Subcutaneous adipose tissue (tissue), 4 donors: ENCODE measurements around the gene CCT5. TPM values are rescaled to one million over a fixed set of nuclear protein-coding genes. Genes with fewer than 3 reads are reported as not detected.

Experiments used
- total RNA-seq, 4 donors: library from RNA; depleted of rRNA; stranded (reverse); fragments of >200 nt; gene quantifications; one replicate each; pipeline ENCODE4 v1.1.0, GENCODE V29; 2016
- TF ChIP-seq, protein P1 (sequence below): fragments of 450-650 bp; IDR thresholded peaks from one replicate; pipeline ENCODE4 v1.5.1; 2016; ENCODE audit warnings: low read depth, mild to moderate bottlenecking, control low read depth, antibody characterized with exemption, moderate library complexity

Gene CCT5
- total RNA-seq, 4 donors from 2014 or later = 130 to 187 (median 153) TPM

DNA sequence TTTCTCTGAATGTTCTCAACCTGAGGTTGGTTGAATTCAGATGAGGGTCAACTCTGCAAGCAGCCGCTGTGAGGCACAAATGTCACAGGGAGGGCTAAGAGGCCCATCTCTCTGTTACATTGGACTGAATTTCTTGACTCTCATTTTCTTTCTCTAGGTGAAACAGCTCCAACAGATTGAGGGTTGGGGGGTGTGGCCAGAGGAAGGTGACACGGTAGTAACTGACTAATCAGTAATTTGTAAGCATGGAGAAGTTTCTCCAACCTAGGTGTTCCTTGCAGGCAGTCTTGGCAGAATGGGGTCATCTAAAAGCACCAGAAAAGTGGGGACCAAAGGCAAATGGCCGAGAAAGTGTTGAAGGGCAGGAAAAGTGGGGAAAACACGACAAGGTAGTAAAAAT, 16.8 kb downstream of the CCT5 start:
- TF ChIP-seq, protein P1, sequence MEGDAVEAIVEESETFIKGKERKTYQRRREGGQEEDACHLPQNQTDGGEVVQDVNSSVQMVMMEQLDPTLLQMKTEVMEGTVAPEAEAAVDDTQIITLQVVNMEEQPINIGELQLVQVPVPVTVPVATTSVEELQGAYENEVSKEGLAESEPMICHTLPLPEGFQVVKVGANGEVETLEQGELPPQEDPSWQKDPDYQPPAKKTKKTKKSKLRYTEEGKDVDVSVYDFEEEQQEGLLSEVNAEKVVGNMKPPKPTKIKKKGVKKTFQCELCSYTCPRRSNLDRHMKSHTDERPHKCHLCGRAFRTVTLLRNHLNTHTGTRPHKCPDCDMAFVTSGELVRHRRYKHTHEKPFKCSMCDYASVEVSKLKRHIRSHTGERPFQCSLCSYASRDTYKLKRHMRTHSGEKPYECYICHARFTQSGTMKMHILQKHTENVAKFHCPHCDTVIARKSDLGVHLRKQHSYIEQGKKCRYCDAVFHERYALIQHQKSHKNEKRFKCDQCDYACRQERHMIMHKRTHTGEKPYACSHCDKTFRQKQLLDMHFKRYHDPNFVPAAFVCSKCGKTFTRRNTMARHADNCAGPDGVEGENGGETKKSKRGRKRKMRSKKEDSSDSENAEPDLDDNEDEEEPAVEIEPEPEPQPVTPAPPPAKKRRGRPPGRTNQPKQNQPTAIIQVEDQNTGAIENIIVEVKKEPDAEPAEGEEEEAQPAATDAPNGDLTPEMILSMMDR = no peak

DNA sequence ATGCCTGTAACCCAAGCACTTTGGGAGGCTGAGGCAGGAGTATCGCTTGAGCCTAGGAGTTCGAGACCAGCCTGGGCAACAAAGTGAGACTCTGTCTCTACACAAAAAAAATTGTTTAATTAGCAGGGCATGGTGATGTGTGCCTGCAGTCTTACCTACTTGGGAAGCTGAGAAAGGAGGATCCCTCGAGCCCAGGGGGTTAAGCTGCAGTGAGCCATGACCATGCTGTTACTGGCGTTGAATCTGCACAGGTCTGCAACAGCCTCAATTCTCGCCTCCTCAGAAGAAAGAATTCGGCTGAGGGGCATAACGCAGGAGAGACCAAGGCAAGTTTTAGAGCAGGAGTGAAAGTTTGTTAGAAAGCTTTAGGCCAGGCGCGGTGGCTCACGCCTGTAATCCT, 18.0 kb downstream of the CCT5 start:
- TF ChIP-seq, protein P1 = no peak

DNA sequence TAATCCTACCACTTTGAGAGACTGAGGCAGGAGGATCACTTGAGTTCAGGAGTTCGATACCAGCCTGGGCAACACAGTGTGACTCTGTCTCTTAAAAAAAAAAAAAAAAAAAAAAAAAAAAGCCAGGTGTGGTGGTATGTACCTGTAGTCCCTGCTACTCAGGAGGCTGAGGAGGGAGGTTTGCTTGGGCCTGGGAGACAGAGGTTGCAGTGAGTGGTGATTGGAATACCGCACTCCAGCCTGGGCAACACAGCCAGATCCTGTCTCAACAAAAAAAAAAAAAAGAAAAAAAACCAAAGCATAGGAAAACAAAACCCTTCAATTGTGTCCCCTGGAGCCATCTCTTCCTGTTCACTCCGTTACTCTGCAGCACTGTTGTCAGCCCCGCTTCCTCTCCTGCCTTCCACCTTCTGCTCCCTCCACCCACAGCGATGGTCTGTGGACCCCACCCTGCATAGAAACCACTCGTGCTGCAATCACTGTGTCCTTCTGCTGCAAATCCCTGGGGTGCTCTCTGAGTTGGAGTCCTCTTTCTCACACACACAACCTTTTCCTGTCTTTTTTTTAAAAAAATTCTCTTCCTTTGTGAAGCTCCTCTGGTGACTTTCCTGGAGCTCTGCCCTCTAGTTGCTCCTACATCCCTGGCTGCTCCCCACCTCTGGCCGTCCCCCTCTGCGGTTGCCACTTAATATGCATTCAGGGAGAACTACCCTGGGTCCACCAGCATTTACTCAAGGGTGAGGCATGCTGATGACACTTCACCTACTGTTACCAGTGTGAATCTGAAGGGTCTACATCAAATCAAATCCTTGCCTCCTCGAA, 22.2 kb downstream of the CCT5 start:
- TF ChIP-seq, protein P1 = no peak

DNA sequence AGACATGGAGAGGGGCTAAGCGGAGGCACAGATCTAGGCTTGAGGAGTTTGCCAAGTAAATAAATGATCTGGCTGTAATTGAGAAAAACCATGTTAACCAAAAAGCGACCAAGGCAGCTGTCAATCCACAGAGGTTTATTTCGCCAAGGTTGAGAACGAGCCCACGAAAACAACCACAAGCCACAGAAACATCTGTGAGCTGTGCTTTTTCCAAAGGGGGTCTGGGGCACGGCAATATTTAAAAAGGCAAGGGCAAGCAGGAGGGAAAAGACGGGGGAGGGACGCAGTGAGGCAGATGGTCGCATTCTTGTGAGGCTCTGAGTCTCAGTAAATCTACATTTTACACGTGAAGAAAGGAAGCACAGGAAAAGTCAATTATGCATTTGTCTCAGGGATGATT, 25.4 kb downstream of the CCT5 start:
- TF ChIP-seq, protein P1 = no peak

DNA sequence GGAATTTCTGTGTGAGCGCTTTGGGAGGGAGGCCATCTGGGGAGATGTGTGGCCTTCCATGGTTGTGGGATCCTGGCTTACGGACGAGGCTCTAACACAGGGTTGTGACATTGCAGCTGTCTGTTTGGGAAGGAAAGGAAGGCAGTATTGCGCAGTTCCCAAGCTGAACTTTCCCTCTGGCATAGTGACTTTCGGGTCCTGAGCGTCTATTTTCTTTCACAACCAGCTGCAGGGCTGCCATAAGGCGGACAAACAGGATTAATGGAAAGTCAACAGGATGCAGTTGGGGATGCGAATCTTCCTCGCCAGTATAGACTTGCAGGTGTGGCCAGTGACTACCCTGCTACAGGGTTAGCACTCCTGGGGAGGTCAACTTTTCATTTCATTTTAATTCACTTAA, 25.9 kb downstream of the CCT5 start:
- TF ChIP-seq, protein P1 = no peak

DNA sequence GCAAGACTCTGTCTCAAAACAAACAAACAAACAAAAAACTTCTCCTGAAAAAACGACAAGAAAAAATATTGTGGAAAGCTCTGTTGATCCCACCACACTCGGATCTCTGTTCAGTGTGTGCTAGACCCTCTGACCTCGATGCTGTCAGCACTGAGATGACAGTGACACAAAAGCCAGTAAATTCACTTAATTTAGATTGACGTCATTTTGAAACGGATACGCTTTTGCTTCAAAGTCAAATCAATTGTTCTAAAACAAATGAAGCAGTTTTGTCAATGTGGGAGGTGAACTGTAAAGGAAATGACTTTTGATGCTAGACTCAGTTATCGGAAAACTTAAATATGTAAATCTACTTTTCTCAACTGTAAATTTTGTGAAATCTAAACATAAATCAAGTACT, 26.6 kb downstream of the CCT5 start:
- TF ChIP-seq, protein P1 = no peak

DNA sequence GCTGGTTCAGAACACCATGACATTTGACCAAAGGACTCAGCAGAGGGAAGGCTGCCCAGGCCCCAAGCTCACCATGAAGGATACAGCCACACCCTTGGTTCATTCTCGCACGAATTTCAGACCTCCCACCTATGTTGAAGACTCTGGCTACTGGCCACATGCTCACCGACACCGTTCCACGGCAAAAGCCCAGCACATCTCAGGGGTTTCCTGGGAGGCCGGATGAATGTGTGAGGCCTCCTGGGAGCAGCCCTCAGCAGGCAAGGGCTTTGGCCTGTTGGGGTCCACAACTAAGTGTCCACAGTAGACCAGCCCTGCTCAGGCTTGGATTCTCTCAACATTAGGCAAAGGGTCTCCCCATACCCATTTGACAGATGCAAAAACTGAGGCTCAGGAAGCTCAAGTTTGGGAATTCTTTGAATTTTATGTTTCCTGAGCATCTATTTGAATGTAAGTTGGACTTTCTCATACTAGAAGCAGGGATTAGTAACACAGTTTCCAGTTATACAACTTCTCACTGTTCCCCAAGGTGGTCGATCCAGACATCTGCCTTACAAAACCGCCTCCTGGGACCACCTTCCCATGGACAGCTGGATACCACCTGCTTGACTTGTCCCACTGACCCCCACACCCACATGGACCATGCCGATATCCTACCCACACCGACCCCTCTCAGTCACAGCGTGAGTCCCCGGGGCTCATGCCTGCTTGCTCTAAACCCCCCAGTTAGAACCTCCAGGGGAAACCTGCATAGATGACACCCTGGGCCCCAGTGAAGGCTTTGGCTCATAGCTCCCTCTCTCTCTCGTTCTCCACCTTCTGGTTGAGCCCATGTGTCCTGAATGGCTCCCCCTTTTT, 27.9 kb downstream of the CCT5 start:
- TF ChIP-seq, protein P1 = no peak
